Lung (tissue), 12 donors: ENCODE data around the gene NOL8. TPM values are rescaled to one million over a fixed set of nuclear protein-coding genes. Genes with fewer than 3 reads are reported as not detected.

Experiments used
- ATAC-seq: fragments of 200-7000 bp; cut with Tn5 transposase; one replicate; pipeline ENCODE4 v1.9.1; 2020; ENCODE audit warnings: moderate number of reproducible peaks; ENCODE audit not compliant: insufficient read depth, low FRiP score
- DNase-seq, 3 donors: peaks; one replicate each; pipeline ENCODE4 v3.0.0-alpha.2; 2013 to 2017
- H3K27ac ChIP-seq, 2 donors: one replicate each; pipeline ENCODE4 v1.5.1; 2013; ENCODE audit warnings: mild to moderate bottlenecking in 2 of 2, moderate library complexity in 2 of 2, control low read depth in 1 of 2, inconsistent platforms in 1 of 2, low read depth in 1 of 2, low read length in 1 of 2
- H3K27me3 ChIP-seq, 3 donors: one replicate each; pipeline ENCODE4 v1.5.1; 2013; ENCODE audit warnings: low read length in 2 of 3; ENCODE audit not compliant: control insufficient read depth in 3 of 3, insufficient read depth in 3 of 3
- H3K36me3 ChIP-seq, 4 donors: one replicate each; pipeline ENCODE4 v1.5.1; 2013; ENCODE audit warnings: low read length in 4 of 4, mild to moderate bottlenecking in 1 of 4, moderate library complexity in 1 of 4; ENCODE audit not compliant: control insufficient read depth in 4 of 4, insufficient read depth in 4 of 4
- H3K4me1 ChIP-seq, 5 donors: one replicate each; pipeline ENCODE4 v1.5.1; 2013; ENCODE audit warnings: low read length in 5 of 5, mild to moderate bottlenecking in 2 of 5, moderate library complexity in 1 of 5; ENCODE audit not compliant: control insufficient read depth in 5 of 5, insufficient read depth in 5 of 5
- H3K4me3 ChIP-seq: one replicate; pipeline ENCODE4 v1.5.1; 2013; ENCODE audit warnings: mild to moderate bottlenecking, control low read depth, moderate library complexity
- H3K9ac ChIP-seq, 2 donors: one replicate each; pipeline ENCODE4 v1.5.1; 2013; ENCODE audit warnings: low read length in 2 of 2, control low read depth in 1 of 2; ENCODE audit not compliant: insufficient read depth in 1 of 2
- H3K9me3 ChIP-seq, 4 donors: one replicate each; pipeline ENCODE4 v1.5.1; 2013; ENCODE audit warnings: low read length in 3 of 4, mild to moderate bottlenecking in 1 of 4, moderate library complexity in 1 of 4; ENCODE audit not compliant: control insufficient read depth in 4 of 4, insufficient read depth in 3 of 4
- WGBS, 2 donors: extraction: QIAGEN DNeasy Blood & Tissue Kit; methylation state at CpG; one replicate each; pipeline ENCODE4 v1.1.7; 2013; 5-methylcytosine and 5-hydroxymethylcytosine counted together
- polyA plus RNA-seq, 2 donors: library from polyadenylated mRNA; stranded (reverse); fragments of 200-250 nt; gene quantifications; one replicate each; pipeline ENCODE4 v1.2.1, GENCODE V29; 2013
- total RNA-seq, 2 donors: library from RNA; depleted of rRNA in 1 of 2; stranded (reverse); fragments of >200 nt in 1 of 2; gene quantifications; one replicate each; pipeline ENCODE4 v1.2.1, GENCODE V29; 2014 to 2021
- TF ChIP-seq, protein P1 (sequence below): IDR thresholded peaks from 2 replicates; pipeline ENCODE4 v1.5.1; 2012; ENCODE audit warnings: mild to moderate bottlenecking; ENCODE audit errors: control extremely low read depth, extremely low read depth
- donor health status: control.
- donor health status: control.
- donor health status: Bipolar disorder and iron deficiency.
- donor health status: healthy.
- donor health status: DM: yes; HTN: yes; CAD: no.

Gene NOL8
- total and polyA plus RNA-seq, 4 donors = 14.1 to 42.0 (median 26.3) TPM

DNA sequence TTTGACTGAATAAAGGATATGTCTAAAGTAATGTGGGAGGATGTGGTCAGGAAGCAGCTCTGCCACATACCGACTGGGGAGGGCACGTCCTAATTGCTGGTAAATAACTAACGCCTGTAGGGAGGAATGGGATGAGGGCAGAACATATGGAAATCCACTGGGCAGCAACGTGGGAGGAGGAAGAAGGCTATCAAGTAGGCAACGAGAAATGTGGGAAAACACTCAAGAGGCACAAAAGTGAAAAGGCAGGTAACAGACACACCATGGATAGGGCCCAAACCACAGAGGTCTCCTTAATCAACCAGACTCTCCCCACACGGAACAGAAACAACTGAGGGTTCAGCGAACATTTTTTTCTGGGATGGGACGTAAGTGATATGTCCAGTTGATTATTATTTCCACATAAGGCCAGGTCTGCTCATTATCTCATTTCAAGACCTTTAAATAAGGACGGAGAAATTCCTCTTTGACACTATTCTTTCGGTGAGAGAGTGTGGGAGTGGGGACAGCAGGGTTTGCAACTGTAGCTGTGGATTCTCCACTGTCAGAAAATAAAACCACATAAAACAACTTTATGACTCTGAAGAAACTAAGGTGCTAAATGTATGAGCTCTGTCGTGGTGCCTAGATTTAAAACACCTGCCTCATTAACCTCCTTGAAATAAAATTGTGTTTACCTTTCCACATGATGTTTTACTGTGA lies 48.7 kb downstream of the NOL8 start:
- Histone ChIP-seq H3K27ac (no peak overlapping the region), H3K4me3 (no peak overlapping the region), H3K27me3 (no peaks in the 10 kb centered on the region), H3K9me3 (no peaks in the 10 kb centered on the region), H3K36me3 (peaks cover 38 to 63% (median 56%) of the 10 kb centered on the region in 4 donors), H3K9ac (no peak overlapping the region), H3K4me1 (no peaks in the 10 kb centered on the region)
- ATAC-seq (no peak), DNase-seq (no peak)
- WGBS, 2 donors = 43 to 57% methylated on average over 11 of the region's 11 CpGs
- TF ChIP-seq, protein P1, sequence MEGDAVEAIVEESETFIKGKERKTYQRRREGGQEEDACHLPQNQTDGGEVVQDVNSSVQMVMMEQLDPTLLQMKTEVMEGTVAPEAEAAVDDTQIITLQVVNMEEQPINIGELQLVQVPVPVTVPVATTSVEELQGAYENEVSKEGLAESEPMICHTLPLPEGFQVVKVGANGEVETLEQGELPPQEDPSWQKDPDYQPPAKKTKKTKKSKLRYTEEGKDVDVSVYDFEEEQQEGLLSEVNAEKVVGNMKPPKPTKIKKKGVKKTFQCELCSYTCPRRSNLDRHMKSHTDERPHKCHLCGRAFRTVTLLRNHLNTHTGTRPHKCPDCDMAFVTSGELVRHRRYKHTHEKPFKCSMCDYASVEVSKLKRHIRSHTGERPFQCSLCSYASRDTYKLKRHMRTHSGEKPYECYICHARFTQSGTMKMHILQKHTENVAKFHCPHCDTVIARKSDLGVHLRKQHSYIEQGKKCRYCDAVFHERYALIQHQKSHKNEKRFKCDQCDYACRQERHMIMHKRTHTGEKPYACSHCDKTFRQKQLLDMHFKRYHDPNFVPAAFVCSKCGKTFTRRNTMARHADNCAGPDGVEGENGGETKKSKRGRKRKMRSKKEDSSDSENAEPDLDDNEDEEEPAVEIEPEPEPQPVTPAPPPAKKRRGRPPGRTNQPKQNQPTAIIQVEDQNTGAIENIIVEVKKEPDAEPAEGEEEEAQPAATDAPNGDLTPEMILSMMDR = no peak

DNA sequence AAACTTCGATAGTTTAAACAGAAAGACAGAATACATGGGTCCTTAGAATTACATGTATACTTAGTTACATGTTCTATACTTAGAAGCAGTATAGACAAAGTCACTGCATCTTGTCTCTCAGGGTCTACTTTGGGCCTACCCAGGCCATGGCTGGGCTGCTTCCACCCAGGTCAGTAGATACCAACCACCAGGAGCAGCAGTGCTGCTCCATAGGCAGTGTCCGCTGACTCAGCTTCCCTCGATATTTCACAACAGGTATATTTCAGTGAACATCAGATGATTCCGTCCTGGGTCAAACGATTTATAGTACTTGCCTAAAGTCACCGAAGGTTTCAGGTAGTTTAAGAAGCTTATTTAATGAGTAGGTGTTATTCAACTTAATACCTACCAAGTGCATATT lies 49.6 kb downstream of the NOL8 start:
- WGBS, 2 donors = 58 to 81% methylated on average over 6 of the region's 6 CpGs
- DNase-seq (no peak), ATAC-seq (no peak)
- Histone ChIP-seq H3K36me3 (peaks cover 37 to 67% (median 62%) of the 10 kb centered on the region in 4 donors), H3K4me1 (no peaks in the 10 kb centered on the region), H3K9me3 (no peaks in the 10 kb centered on the region), H3K27ac (no peak overlapping the region), H3K27me3 (no peaks in the 10 kb centered on the region), H3K4me3 (no peak overlapping the region), H3K9ac (no peak overlapping the region)
- TF ChIP-seq, protein P1 = no peak

DNA sequence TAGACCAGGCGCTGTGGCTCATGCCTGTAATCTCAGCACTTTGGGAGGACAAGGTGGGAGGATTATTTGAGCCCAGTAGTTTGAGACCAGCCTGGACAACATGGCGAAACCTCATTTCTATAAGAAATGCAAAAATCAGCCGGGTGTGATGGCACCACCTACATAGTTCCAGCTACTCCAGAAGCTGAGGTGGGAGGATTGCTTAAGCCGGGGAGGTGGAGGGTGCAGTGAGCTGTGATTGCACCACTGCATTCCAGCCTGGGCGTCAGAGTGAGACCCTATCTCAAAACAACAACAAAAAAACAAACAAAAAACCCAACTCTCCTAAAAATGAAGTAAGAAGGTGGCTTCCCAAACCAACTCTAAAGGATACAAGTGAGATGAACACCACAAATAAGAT lies 54.6 kb downstream of the NOL8 start:
- Histone ChIP-seq H3K4me1 (no peaks in the 10 kb centered on the region), H3K4me3 (no peak overlapping the region), H3K9me3 (no peaks in the 10 kb centered on the region), H3K27me3 (no peaks in the 10 kb centered on the region), H3K27ac (no peak overlapping the region), H3K9ac (no peak overlapping the region), H3K36me3 (peaks cover 44 to 62% (median 56%) of the 10 kb centered on the region in 4 donors)
- no peak for ATAC-seq
- 91% methylated on average over 5 of the region's 5 CpGs for WGBS, 2 donors
- no peak for DNase-seq
- TF ChIP-seq, protein P1 = no peak

DNA sequence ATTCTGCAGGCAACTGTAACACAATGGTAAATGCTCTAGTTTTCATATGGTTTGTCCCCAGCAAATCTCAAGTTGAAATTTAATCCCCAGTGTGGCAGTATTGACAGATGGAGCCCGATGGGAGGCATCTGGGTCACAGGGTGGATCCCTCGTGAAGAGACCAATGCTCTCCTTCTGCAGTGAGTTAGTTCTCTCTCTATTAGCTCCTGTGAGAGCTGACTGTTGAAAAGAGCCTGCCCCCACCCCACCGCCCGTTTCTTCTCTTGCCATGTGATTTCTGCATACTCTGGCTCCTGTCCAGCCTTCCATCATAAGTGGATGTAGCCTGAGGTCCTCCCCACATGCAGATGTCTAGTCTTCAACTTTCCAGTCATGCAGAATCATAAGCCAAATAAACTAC lies 58.7 kb downstream of the NOL8 start:
- Histone ChIP-seq H3K4me3 (no peak overlapping the region), H3K27me3 (no peaks in the 10 kb centered on the region), H3K9ac (no peak overlapping the region), H3K9me3 (no peaks in the 10 kb centered on the region), H3K36me3 (peaks cover 42 to 67% (median 54%) of the 10 kb centered on the region in 4 donors), H3K27ac (no peak overlapping the region), H3K4me1 (no peaks in the 10 kb centered on the region)
- TF ChIP-seq, protein P1 = no peak
- no peak for DNase-seq
- 80 to 82% methylated on average over 4 of the region's 4 CpGs for WGBS, 2 donors
- ATAC-seq = no peak
